Dedifferentiated amniotic fluid mesenchymal stem cell (primary cell): ENCODE measurements around the gene CDC42BPB.

ENCODE experiments used
- DNase-seq: peaks from one replicate; pipeline ENCODE4 v3.0.0-alpha.2; 2016; ENCODE audit errors: extremely low spot score

CDC42BPB gene

DNA sequence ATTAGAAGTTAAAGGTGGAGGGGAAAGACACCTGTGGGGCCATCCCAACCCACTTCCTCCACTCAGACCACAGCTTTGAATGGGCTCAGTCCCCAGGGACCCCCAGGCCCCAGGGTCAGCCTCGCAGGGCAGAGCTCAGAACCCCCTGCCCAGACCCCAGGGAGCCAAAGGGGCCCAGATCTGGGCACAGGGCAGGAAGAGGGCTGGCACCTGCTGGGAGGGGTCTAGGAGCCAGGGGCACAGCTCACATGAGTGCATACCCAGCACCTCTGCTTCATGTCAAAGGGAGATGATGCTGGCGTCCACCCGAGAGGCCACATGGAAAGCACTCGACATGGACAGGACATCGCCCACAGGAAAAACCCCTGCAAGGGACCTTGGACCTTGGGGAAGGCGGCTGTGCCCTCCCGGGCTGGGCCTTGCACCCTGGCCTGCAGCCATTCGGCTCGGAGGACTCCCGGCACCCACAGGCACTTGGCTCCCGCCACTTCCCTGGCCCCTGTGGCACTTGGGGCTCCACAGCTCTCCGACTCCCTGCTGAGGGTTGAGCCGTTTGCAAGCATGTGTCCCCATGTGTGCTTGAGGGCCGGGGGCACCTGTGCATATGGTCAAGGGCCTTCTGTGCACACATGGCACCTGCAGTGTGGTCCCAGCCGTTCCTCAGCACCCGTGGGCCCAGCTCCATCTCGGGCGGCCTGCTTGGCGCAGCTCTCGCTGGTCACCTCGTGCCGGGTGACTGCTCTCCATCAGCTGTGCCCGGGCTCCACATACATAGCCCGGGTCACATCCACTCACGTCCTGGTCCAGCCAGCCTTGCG is 142.7 kb downstream of the CDC42BPB start:
- DNase-seq: no peak

DNA sequence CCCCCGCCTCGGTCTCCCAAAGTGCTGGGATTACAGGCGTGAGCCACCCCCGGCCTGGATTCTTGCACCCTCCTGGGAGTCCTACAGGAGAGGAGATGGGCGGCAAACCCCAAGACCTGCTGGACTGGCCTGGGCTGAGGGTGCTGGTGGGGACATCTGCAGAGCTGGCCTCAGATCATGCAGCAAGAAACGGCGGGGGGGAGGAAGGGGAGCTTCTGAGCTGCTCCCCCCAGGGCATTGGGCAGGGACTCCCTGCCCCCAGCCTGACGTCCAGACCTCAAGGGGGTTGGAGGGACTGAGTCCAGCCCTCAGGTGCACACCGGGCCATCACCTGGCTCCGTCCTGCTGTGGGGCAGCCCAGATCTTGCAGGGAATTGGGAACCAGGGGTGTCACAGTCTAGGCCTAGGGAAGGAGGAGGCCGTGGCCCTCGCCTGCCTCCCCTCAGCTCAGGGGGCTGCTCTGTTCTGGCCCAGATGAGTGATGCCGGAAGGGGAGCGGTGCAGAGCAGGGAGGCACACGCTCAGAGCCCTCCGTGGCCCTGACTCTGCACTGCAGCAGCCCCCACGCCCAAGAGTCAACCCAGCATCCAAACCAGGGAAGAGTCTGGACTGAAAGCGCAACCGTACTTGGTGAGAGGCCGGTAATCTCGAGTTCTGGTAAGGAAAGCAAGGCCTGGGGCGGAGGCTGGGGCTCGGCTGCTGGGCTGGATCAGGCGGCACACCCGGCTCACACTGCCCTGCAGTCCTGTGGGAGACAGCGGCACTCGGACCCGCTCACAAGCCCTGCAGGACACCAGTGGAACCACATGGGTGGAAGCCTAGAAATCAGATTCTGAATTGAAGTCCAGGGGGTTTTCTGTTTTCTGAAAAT is 143.8 kb downstream of the CDC42BPB start:
- DNase-seq: no peak

DNA sequence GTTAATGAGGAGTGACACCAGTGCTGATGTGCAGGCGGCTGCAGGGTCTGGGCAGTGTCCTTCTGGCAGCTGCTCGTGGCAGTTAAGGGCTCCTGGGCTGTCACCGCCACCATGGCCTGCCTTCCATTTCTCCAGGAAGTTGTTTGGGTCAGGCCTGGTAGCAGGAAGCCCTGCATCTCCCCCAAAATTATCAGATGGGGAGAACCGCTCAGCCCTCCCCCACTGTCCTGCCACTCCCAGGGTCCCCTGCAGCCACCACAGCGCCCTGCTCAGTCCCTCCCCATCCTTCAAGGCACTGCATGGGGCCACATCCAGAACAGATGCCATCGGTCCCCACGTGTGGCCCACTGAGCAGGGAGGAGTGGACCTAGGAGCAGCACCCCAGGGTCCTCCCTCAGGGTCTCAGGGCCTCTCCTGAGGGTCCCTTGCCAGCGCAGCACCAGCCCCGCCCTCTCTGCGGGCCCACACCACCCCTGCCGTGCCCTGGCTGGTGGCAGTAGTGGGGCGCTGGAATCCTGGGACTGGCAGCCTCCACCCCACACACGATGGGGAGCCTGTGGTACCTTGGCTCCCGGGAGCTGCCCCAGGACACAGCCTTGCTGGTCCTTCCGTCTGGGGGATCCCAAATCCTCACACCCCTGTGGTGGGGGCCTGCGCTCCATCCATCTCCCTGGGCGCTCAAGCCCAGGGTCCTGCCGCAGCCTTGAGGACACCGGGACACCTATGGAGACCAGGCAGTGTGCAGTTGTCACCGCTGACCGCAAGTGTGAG is 145.2 kb downstream of the CDC42BPB start:
- no peak for DNase-seq

DNA sequence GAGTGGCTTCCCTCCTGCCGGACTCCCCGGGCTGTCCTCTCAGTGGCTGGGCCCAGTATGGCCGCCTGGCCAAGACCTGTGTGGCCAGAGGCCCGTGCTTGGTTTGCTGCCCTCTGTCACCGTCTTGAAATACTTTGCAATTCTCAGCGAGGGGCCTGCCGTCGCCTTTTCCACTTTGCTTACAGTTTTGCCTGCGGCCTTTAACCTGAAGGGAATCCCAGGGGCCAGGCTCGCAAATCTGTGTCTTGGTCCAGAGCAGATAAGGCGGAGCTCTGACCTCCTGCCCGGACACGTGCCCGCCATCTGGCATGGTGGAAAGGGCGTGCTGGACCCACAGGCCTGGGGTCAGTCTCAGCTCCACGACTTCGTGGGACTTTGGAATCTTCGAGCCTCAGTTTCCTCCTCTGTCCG is 145.8 kb downstream of the CDC42BPB start:
- DNase-seq: no peak

DNA sequence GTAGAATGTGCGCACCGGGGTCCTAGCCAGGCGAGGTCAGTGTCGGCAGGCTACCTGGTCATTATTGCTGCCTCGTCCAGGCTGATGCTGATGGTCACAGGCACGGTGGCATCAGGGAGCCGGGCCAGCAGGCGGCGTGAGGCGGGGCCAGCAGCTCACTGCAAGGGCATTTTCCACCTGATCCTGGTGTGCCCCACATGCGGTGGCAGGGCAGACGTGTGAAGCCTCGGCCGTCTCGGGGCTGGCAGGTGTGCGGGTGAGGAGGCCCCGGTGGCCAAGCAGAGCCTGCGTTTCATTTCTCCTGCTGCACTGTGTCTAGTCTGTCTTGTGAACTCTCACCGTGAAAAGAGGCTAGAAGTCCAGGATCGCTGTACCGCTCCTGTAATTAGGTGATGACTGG is 146.9 kb downstream of the CDC42BPB start:
- no peak for DNase-seq

DNA sequence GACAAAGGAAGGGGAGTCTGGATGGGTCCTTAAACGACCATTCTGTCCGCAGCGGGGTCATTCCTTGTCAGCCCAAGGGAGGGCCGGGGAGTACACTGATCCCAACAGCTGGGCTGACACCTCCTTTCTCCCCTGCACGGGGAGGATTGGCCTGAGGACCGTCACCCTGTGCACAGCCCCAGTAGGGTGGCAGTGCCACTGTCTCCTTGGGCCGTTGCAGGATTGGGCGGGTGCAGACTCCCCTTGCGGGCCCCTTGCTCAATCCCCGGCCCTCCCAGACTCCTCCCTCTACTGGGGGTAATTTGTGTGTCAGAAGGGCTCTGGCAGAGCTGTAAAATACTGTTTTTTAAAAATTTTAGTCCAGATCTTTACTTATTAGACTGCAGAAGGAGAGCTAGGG is 147.4 kb downstream of the CDC42BPB start:
- DNase-seq: no peak

DNA sequence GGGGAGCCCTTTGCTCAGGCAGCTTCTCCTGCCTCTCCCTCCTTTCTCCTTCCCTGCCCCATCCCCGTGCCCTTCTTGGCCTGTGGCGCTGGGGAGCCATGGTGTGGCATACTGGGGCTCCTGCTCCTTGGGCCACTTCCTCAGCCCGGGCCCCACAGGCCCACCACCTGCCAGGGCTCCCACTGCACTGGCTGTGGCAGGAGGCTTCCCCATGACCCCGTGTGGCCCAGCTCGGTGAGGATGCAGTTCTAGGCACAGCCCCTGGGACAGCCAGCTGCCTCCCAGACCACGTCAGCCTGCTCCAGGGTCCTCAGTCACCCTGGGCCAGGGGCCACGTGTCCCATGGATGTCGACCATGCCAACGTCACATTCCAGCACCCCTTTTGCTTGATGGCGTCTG is 147.9 kb downstream of the CDC42BPB start:
- DNase-seq: no peak

DNA sequence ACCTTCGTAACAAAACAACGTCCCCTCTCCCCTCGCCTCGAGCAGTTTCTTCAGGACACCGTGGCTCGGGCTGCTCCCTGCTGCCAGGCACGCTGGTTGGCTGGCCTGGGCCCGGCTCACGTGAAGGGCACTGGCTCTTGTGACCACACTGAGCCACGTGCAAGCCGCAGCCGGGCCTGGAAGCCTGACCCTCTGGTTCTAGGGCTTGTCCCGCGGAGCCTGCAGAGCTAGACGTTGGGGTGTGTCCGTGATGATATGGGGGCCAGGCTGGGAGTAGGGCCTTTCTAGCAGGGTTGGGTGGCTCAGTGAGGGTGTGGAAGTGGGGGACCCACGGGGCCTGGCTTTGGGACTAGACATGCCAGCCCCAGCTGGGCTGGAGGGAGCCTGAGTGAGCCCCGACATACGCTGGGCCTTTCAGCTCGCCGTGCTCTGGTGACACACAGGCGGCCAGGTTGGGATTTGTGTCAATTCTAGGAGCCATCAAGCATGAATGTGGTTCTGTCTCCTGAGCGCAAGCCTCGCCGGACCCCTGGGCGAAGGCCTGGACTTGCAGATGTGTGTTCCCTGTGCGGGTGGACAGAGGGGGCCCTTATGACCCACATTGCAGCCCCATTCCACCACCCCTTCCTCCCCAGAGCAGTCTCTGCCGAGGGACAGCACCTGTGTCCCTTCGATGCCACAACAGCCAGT is 148.4 kb downstream of the CDC42BPB start:
- DNase-seq: no peak

DNA sequence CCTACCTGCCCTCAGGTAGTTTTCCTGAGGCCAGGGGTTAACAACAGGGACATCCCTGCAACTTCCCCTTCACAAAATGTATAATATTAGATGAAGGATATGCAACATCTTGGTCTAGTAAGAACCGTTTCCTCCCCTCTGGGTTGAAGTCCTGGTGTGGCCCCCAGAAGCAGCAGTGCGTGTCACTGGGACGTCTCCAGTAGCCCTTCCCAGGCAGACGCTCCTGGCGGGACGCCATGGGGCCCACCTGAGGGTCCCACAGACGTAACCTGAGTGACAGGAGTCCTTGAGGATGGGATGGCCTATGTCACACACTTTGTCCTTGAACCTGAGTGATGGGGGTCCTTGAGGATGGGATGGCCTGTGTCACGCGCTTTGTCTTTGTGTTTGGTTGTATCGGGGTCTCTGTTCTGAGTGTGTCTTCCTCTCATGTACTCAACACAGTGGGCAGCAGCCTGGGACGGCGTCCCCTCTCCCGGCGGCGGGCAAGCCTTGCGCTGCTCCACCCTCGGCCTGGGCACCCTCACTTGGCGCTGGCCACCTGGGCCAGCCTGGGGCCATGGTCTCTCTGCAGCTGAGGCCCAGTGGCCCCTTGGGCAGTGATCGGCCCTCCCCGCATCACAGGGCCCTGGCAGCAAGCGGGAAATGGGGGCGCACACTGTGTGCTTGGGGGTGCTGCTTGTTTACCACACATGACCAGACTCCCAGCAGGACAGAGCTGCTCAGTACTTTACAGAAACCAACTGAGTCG is 149.2 kb downstream of the CDC42BPB start:
- no peak for DNase-seq

DNA sequence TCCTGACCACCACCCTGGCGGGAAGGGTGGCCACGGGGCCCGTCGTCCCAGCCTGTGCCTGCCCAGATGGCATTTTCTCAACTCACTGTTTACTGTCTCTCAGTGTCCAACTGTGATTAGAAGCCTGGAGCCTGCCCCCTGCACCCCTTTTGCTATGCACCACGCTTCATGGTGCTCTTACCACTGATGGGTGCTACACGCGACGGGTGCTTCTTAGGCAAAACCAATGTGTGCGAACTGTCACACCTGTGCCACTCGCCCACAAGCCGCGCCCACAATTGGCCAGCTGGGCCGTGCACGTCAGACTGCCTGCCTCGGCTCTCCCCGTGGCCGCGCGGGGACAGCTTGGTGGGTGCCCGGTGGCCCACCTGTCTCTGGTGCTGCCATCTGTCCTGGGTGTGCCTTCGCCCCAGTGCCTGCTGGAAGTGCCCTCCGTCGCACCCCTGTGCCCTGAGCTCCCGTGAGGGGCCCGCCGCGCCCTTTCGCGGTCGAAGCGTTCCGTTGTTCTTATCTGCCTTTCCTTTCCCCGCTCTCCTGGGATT is 150.0 kb downstream of the CDC42BPB start:
- no peak for DNase-seq

DNA sequence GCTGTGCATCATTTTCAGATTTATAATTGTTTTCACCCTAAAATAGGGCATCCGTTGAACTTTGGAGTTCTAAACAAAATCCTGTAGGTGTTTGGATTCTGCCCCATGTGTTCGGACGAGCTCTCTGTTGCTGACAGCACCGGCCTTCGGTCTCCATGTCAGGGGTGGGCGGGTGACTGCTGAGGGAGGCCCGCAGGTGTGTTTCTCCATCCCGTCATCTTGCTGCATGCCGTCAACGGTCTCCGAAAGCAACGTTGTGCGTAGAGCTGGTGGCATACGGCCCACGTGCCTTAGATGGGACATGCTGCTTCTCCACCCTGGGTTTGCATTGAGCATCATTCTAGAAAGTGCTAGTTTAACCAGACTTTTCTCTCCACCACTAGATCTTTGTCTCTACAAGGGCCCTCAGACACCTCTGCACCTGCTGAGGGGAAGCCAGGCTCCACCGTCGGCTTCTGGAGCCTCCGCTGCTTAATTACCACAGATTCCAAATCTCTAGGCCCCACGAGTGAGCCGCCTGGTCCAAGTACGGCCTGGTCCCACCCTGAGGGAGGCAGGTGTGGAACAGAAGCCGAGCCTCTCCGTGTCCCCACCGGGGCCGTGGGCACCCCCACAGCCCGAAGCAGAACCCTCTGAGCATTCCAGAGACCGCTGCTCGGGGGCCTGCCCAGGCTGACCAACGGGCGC is 150.6 kb downstream of the CDC42BPB start:
- no peak for DNase-seq

DNA sequence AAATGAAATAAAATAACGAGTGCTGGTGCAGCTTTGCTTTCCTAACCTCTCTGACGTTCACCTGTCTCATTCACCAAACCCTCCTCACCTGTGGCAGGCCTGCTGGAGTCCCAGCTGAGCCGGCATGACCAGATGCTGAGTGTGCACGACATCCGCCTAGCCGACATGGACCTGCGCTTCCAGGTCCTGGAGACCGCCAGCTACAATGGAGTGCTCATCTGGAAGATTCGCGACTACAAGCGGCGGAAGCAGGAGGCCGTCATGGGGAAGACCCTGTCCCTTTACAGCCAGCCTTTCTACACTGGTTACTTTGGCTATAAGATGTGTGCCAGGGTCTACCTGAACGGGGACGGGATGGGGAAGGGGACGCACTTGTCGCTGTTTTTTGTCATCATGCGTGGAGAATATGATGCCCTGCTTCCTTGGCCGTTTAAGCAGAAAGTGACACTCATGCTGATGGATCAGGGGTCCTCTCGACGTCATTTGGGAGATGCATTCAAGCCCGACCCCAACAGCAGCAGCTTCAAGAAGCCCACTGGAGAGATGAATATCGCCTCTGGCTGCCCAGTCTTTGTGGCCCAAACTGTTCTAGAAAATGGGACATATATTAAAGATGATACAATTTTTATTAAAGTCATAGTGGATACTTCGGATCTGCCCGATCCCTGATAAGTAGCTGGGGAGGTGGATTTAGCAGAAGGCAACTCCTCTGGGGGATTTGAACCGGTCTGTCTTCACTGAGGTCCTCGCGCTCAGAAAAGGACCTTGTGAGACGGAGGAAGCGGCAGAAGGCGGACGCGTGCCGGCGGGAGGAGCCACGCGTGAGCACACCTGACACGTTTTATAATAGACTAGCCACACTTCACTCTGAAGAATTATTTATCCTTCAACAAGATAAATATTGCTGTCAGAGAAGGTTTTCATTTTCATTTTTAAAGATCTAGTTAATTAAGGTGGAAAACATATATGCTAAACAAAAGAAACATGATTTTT is 151.9 kb downstream of the CDC42BPB start:
- DNase-seq: no peak

DNA sequence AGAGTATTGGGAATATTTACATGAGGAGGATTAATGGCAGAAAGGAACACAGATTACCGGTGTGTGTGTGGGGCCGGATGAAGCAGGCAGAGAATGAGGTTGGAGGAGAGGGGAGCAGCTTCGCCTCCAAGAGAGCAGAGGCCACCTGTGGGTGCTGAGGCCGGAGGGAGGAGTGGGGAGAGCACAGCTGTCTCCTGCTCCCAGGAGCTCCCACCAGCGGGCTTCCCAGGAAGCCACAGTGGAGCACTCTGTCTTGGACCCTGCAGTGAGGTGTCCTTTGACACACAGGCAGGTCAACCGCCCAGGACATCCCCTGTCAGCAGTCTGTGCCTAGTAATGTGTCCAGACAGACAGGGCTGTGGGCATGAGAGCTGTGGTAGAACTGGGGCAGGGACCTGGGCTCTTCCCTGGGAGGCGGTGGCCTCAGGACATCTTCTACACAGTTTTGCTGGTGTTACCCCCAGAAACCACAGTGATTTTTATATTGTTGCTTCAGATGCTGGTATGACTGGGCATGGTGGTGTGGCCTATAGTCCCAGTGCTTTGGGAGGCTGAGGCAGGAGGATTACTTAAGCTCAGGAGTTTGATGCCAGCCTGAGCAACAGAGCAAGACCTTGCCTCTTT is 153.3 kb downstream of the CDC42BPB start:
- no peak for DNase-seq

DNA sequence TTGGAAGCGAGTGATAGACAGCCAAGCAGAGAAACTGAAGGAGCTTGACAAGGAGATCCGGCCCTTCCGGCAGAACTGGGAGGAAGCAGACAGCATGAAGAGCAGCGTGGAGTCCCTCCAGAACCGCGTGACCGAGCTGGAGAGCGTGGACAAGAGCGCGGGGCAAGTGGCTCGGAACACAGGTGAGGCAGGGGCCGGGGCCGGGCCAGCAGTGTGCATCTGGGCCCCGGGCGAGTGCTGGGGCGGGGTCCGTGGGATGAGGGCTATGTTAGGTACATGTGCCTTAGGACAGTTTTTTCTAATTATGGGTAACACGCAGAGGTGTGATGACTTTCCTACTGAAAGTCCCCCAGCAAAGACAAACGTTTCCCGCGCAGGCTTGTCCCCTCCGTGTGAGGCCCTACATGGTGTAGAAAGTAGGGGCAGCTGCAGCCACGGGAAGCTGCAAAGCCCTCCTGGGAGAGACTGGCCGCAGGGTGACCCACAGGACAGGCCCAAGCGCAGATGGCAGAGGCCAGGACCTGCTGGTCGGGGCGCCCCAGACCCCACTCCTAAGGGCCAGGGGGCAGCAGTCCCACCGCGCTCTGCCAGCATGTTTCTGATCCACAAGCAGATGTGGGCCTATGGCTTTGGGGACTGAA is 154.0 kb downstream of the CDC42BPB start:
- no peak for DNase-seq

DNA sequence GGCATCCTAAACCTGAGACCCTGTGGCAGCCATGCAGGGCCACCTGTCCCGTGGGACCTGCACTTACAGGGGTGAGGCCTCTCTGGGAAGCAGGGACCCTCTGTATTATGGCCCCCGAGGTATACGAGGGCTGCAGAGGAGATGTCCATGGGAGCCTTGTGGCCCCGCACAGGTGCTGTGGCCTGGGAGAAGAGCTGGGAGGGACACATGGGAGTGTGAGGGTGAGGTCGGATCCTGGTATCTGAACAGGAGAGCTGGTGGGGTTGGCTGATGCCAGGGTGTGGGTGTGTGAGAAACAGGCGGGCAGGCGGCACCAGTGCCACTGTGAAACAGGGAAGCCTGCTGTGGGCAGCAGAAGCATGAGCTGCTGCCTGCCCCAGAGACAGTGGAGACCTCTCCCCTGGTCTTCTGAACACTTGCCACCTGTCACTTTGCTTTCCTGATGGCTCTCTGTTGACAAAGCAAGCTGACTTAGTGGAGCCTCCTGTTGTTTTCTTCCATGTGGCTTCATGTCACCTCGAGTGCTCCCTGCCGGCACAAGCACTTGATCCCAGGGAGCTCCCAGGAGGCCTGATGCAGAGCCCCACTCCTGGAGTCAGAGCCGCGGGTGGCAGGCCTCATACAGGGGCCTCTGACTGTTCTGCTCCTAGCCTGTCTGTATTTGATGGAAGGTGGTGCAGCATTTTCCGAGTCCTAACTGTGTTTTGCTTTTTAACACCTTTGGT is 154.7 kb downstream of the CDC42BPB start:
- no peak for DNase-seq

DNA sequence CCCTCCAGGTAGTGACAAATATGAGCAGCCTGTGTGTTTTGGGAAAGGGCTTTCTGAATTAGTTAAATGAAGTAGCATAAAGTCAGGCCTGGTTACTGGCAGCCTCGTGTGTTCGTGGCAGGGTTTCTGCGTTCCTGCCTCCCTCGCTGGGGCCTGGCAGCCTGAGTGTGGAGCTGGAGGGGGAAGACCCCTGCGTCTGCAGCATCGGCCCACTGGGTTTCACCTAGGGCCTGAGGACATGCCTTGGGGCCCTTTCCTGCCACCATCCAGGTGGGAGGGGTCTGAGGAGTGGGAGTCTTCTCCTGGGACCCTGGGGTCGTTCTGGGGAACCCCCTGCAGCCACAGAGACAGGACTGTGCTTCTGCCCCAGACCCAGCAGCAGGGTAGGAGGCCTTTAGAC is 155.3 kb downstream of the CDC42BPB start:
- DNase-seq: no peak

DNA sequence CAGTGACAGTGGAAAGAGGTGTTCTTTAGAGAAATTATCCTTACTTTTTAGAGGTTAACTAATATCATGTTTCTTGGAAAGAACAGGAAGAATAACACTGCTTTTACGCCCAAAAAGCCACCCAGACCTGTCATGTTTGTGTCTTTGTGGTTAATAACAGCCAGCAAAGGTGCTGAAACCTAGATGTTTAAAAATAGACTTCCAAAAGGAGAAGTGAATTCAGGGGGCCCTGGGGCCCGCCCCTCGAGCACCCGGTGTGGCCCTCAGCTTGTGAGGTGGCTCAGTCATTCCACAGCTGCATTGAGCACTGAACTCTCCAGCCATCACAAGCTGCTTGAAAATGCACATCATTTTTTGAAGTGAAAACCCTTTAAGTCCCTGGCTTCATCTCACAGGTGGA is 155.7 kb downstream of the CDC42BPB start:
- DNase-seq: no peak
